Measurements from ENCODE around the gene HAND2.

The HAND2 gene

GRCh38 chr4:173535957-173536356 is 5.9 kb upstream of the HAND2 start:
- DNase-seq (ENCODE audit: low read depth): no peak

- no peak for DNase-seq (ENCODE audit: low read depth)
Observed at GRCh38 chr4:173535165-173535902, 5.3 kb upstream of the HAND2 start.

- DNase-seq (ENCODE audit: low read depth): no peak
Observed at GRCh38 chr4:173534434-173534833, 4.4 kb upstream of the HAND2 start.

- DNase-seq (ENCODE audit: low read depth): no peak
Observed at GRCh38 chr4:173532725-173533511, 2.9 kb upstream of the HAND2 start.

- no peak for DNase-seq (ENCODE audit: low read depth)
Observed at GRCh38 chr4:173531086-173531965, 1.3 kb upstream of the HAND2 start.

- no peak for DNase-seq (ENCODE audit: low read depth)
Observed at GRCh38 chr4:173530326-173531085, 477 bp upstream of the HAND2 start.

- DNase-seq (ENCODE audit: low read depth): no peak
Observed at GRCh38 chr4:173528378-173529321, 1.4 kb downstream of the HAND2 start.

- no peak for DNase-seq (ENCODE audit: low read depth)
Observed at GRCh38 chr4:173527103-173527891, 2.7 kb downstream of the HAND2 start.

GRCh38 chr4:173526724-173527102 is 3.3 kb downstream of the HAND2 start:
- DNase-seq (ENCODE audit: low read depth): no peak

GRCh38 chr4:173526027-173526482 is 4.0 kb downstream of the HAND2 start:
- no peak for DNase-seq (ENCODE audit: low read depth)

- no peak for DNase-seq (ENCODE audit: low read depth)
Observed at GRCh38 chr4:173525118-173526011, 4.7 kb downstream of the HAND2 start.

- DNase-seq (ENCODE audit: low read depth): no peak
Observed at GRCh38 chr4:173524218-173525117, 5.6 kb downstream of the HAND2 start.

- no peak for DNase-seq (ENCODE audit: low read depth)
Observed at GRCh38 chr4:173522951-173523395, 7.1 kb downstream of the HAND2 start.

- no peak for DNase-seq (ENCODE audit: low read depth)
Observed at GRCh38 chr4:173522160-173522950, 7.7 kb downstream of the HAND2 start.

- DNase-seq (ENCODE audit: low read depth): no peak
Observed at GRCh38 chr4:173521467-173522159, 8.4 kb downstream of the HAND2 start.

GRCh38 chr4:173520921-173521466 is 9.0 kb downstream of the HAND2 start:
- no peak for DNase-seq (ENCODE audit: low read depth)

Measured in stimulated activated CD8-positive, alpha-beta memory T cell treated with anti-CD3 and anti-CD28 coated beads, Interleukin-12 subunit alpha, Interleukin-12 subunit beta, amount 100 ng/mL, for 1 hour (primary cell).